ENCODE results near the gene C14orf180. TPM values are rescaled to one million over a fixed set of nuclear protein-coding genes. Genes with fewer than 3 reads are reported as not detected.

C14orf180 gene
- total RNA-seq, 6 experiments from 2014 or later: not detected

DNA sequence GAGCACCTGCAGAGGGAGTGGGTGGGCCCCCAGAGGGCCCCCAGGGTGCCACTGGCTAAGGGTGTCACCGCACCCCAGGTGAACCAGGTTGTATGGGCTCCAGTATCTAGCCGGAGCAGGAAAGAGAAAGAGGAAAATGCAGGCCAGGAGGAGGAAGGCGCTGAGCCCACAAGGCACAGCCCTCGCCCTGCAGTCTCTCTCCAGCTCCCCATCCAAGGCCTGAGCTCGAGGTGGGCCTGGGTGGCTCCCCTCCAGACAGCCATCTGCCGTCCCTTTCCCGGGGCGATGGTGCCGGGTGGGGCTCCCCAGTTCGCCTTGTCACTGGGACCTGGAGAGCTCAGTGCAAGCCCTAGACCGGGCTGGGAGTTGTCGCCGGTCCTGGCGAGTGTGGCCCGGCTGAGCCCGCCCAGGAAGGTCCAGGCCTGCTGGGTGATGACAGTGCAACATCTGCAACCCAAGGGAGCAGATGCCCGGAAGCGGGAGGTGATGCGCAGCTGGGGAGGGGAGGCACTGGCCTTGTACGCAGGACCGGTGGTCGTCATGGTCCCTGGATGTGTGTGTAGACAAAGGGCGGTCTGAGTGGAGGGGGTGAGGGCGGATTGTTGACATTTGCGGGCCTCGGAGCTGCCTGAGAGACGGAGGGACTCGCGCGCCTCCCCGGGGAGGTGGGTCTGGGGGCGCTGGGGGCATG lies 24.3 kb downstream of the C14orf180 start:
- no peaks in the 10 kb centered on the region for H3K9me3 Mint-ChIP-seq
- H3K4me1 Mint-ChIP-seq (ENCODE audit: low read depth): no peaks in the 10 kb centered on the region
- no peak overlapping the region for H3K27ac Mint-ChIP-seq
- no peak overlapping the region for H3K4me3 Mint-ChIP-seq
- TF ChIP-seq, protein P1, sequence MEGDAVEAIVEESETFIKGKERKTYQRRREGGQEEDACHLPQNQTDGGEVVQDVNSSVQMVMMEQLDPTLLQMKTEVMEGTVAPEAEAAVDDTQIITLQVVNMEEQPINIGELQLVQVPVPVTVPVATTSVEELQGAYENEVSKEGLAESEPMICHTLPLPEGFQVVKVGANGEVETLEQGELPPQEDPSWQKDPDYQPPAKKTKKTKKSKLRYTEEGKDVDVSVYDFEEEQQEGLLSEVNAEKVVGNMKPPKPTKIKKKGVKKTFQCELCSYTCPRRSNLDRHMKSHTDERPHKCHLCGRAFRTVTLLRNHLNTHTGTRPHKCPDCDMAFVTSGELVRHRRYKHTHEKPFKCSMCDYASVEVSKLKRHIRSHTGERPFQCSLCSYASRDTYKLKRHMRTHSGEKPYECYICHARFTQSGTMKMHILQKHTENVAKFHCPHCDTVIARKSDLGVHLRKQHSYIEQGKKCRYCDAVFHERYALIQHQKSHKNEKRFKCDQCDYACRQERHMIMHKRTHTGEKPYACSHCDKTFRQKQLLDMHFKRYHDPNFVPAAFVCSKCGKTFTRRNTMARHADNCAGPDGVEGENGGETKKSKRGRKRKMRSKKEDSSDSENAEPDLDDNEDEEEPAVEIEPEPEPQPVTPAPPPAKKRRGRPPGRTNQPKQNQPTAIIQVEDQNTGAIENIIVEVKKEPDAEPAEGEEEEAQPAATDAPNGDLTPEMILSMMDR (IDR thresholded peaks at IDR 0.05): no peak
- H3K27me3 Mint-ChIP-seq (ENCODE audit: insufficient read depth): peaks cover 39% of the 10 kb centered on the region
- DNase-seq: no peak
- no peaks in the 10 kb centered on the region for H3K36me3 Mint-ChIP-seq (ENCODE audit: low read depth)

DNA sequence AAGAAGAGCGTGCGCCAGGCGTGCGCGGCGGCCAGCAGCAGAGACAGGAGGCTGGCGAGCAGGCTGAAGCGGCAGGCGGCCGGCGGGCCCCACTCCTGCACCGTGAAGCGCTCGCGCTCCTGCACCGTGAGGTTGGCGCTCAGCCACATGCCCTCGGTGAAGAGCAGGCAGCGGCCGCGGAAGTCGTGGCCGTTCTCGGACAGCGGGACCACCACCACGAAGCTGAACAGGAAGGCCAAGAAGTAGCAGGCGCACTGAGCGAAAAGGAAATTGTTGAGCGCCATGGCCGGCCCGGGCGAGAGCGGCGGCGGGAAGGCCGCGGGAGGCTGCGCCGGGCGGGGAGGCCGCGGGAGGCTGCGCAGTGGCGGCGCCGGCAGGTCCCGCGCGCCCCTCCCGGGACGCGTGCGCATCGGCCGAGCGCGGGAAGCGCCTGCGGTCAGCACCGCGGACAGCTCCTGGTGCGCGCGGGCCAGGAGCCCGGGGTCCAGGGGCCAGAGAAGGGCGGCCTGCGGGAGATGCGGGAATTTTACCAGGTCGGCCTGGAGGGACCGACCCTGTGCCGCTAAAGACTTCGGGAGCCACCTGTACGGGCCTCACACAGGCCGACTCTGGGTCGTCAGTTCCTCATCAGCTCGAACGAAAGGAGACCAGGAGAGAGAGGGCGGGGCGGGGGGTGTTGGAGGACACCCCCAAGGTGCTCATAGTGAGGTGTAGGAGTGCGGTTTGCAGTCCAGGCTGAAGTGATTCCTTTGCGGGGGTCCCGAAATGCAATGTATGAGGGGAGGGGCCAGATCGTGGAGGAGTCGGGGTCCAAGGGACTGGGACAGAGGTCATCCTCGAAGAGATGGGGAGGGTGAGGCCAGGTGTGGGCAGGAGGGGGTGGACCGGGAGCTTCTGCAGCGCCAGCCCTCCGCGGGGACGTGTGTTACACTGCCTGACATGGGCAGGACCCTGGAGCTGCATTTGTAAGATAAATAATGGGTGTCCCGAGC lies 25.2 kb downstream of the C14orf180 start, which contains the start of gene TMEM179:
Gene TMEM179 (minus strand): TSS at position 315 of the 992 bp plus-strand sequence. CDS start 31 bp downstream, at position 284.
- Mint-ChIP-seq H3K27ac (no peak within 1 kb of the TSS), H3K4me1 (ENCODE audit: low read depth) (no peaks in the 10 kb centered on the region), H3K4me3 (no peak within 1 kb of the TSS), H3K27me3 (ENCODE audit: insufficient read depth) (peaks cover 38% of the 10 kb centered on the region), H3K9me3 (no peaks in the 10 kb centered on the region), H3K36me3 (ENCODE audit: low read depth) (no peaks in the 10 kb centered on the region)
- DNase-seq: no peak
- TF ChIP-seq, protein P1 (IDR thresholded peaks at IDR 0.05): no peak

DNA sequence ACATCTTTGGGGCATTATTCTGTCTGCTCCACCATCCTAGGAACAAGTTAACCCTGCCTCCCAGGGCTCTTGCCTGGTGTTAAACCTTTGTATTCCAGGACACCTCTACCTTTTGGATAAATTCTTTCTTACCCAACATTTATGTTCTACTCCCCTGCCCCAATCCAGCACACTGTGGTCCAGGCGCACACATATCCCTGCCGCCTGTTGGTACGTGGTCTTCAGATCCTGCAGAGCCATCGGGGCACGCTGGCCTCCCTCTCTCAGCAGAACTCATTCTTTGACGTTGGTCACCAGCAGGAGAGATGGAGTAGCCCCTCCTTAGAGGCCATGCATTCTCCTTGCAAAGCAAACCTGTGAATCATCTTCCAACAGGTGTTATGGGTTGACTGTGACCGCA lies 30.1 kb downstream of the C14orf180 start:
- Mint-ChIP-seq H3K27me3 (ENCODE audit: insufficient read depth) (peaks cover 25% of the 10 kb centered on the region), H3K27ac (no peak overlapping the region), H3K4me3 (no peak overlapping the region), H3K9me3 (no peaks in the 10 kb centered on the region), H3K4me1 (ENCODE audit: low read depth) (no peaks in the 10 kb centered on the region), H3K36me3 (ENCODE audit: low read depth) (no peaks in the 10 kb centered on the region)
- no peak for DNase-seq
- TF ChIP-seq, protein P1 (IDR thresholded peaks at IDR 0.05): no peak

DNA sequence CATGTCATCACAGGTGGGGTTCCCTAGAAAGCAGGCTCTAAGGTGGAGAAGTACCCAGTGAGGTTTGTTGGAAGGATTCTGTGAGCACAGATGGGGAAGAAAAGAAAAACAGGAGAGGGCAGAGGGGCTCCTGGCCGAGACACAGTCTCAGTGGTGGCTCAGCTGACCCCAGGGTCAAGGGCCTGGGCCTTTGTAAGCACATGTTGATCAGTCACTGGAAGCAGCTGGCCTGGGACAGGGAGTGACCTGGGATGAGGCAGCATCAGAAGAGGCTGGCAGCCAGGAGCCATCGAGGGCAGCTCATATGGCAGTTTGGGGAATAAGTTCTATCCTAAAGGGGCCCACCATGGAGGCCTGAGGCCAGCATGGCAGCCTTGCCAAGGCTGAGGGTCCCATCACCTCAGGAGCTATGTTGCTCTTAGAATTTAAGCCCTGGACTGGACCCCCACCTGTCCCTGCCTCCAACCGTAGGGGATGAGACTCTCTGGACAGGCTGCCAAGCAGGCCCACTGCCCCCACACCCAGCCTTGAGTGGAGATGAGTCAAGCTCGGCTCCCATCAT lies 31.3 kb downstream of the C14orf180 start:
- no peak overlapping the region for H3K4me3 Mint-ChIP-seq
- TF ChIP-seq, protein P1 (IDR thresholded peaks at IDR 0.05): no peak
- H3K9me3 Mint-ChIP-seq: no peaks in the 10 kb centered on the region
- no peaks in the 10 kb centered on the region for H3K36me3 Mint-ChIP-seq (ENCODE audit: low read depth)
- peaks cover 19% of the 10 kb centered on the region for H3K27me3 Mint-ChIP-seq (ENCODE audit: insufficient read depth)
- no peaks in the 10 kb centered on the region for H3K4me1 Mint-ChIP-seq (ENCODE audit: low read depth)
- no peak for DNase-seq
- H3K27ac Mint-ChIP-seq: no peak overlapping the region

DNA sequence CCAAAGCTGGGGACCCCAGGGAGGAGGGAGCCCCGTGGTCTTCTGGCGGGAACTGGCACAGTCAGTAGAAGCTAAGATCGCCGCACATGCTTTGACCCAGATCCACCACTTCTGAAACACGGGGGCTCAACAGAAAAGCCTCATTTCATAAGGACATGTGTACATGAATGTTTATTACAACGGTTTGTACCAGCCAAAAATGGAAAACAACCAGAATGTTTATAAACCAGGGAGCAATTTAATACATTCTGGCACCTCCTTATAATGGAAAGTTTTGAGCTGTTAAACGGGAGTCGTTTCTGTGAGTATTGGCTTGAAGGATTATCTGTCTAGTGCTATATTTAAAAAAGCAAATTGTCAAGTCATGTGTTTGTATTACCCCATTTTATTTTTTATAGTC lies 32.3 kb downstream of the C14orf180 start:
- Mint-ChIP-seq H3K27ac (no peak overlapping the region), H3K9me3 (no peaks in the 10 kb centered on the region), H3K4me1 (ENCODE audit: low read depth) (no peaks in the 10 kb centered on the region), H3K27me3 (ENCODE audit: insufficient read depth) (peaks cover 16% of the 10 kb centered on the region), H3K36me3 (ENCODE audit: low read depth) (no peaks in the 10 kb centered on the region), H3K4me3 (no peak overlapping the region)
- TF ChIP-seq, protein P1 (IDR thresholded peaks at IDR 0.05): no peak
- no peak for DNase-seq
